ENCODE data around the gene ADGRL2.
A peak's percentile ranks its signal among the peaks of the same experiment; 100 is the strongest.

Gene ADGRL2

DNA sequence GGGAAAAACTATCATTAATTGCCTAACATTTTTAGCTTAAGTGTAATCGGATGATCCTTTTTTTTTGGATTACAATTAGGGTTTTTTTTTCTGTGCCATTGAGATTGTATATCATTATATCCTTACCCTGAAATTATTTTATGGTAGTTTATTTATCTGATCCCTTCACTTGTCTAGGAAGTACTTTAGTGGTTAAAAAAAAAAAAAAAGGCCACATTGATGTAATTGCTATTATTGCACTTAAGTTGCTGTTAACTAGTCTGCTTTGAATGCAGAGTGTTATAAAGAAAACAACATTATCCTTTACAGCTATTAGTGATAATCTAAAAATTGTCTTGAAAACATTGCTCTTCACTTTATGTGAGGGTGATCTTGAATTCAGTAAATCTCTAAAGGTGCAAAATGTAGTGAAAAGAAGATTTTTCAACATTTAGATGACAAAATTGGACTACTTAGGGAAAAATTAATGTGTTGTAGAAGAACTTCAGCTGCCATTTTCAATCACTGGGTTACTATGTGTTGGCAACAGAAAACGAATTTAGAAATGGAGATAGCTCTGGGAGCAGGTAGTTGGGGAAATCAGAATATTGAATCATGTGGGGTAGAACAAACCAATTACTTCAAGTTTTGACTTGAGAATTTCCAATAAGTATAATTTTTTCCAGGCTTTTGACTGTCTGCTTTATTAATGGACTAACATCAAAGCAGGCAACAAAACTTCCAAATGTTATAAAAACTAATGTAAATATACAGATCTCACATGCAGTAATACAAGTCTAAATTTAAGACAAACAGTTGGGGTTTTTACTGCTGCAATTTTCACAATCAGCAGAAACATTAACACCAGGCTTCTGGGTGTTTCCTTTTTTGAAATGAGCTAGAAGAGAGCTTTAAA lies 5.0 kb downstream of the ADGRL2 start:
- no peak overlapping the region for H3K4me3 ChIP-seq (ENCODE audit: low read depth, low read length)
- TF ChIP-seq, protein P1, sequence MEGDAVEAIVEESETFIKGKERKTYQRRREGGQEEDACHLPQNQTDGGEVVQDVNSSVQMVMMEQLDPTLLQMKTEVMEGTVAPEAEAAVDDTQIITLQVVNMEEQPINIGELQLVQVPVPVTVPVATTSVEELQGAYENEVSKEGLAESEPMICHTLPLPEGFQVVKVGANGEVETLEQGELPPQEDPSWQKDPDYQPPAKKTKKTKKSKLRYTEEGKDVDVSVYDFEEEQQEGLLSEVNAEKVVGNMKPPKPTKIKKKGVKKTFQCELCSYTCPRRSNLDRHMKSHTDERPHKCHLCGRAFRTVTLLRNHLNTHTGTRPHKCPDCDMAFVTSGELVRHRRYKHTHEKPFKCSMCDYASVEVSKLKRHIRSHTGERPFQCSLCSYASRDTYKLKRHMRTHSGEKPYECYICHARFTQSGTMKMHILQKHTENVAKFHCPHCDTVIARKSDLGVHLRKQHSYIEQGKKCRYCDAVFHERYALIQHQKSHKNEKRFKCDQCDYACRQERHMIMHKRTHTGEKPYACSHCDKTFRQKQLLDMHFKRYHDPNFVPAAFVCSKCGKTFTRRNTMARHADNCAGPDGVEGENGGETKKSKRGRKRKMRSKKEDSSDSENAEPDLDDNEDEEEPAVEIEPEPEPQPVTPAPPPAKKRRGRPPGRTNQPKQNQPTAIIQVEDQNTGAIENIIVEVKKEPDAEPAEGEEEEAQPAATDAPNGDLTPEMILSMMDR (IDR thresholded peaks at IDR 0.05; ENCODE audit: low read depth, low read length, missing control alignments) = no peak
- no peak for DNase-seq (ENCODE audit: low read depth)
- in situ Hi-C loops (cut with HindIII; ENCODE audit: low sequenced_read_pairs) = no loop called here

DNA sequence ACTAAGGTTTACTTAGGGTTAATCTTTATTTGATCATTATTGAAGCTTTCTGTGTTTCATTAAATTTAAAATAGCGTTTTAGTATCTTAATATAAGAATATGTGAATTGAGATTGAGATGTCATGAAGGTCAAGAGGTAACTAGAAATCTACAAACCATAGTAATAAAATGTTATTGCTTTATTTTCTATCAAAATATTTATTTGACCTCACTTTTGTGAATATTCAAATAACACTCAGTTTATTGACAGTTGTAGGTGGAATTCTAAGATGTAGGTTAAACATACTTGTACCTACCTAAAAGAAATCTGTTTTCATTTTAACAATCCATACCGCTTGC lies 5.7 kb downstream of the ADGRL2 start:
- no peak for DNase-seq (ENCODE audit: low read depth)
- in situ Hi-C loops (cut with HindIII; ENCODE audit: low sequenced_read_pairs) = no loop called here
- H3K4me3 ChIP-seq (ENCODE audit: low read depth, low read length) = no peak overlapping the region
- TF ChIP-seq, protein P1 (IDR thresholded peaks at IDR 0.05; ENCODE audit: low read depth, low read length, missing control alignments) = no peak

DNA sequence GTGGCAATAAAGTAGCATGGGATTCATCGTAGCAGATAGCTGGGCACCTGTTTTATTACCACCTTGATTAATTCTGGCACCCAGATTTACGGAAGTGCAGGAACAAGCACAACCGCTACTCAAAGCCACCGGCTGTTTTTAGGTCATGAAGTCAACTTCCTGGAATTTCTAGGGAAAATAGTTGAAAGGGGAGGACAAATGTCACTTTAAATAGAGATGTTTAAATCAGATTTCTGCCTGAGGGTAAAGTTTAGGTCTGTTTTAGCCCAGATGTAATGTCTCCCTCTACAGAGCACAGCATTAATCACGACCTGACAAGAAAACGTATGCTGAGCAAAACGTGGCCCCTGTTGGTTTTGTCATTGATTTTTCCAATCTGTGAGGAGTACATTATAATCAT lies 8.0 kb downstream of the ADGRL2 start:
- in situ Hi-C loops (cut with HindIII; ENCODE audit: low sequenced_read_pairs) = no loop called here
- TF ChIP-seq, protein P1 (IDR thresholded peaks at IDR 0.05; ENCODE audit: low read depth, low read length, missing control alignments) = no peak
- H3K4me3 ChIP-seq (ENCODE audit: low read depth, low read length) = no peak overlapping the region
- DNase-seq (ENCODE audit: low read depth) = no peak

DNA sequence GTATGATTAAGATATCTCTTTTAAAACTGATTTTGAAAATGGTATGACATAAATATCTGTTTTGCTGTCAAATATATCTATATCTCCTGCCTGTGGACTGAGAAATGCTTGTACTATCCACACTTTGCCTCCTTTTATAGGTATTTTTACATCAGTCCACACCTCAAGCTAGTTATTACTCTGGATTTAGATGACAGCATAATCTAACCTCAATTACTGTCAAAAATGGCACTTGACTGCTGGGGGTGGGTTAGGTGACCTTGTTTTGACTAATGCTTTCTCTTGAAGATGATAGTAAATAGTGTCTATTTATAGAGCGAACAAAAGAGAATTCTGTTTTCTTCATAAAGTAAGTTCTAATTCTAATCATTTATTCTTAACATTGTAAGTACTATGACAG lies 9.1 kb downstream of the ADGRL2 start:
- TF ChIP-seq, protein P1 (IDR thresholded peaks at IDR 0.05; ENCODE audit: low read depth, low read length, missing control alignments) = no peak
- DNase-seq (ENCODE audit: low read depth) = no peak
- in situ Hi-C loops (cut with HindIII; ENCODE audit: low sequenced_read_pairs) = no loop called here
- H3K4me3 ChIP-seq (ENCODE audit: low read depth, low read length) = no peak overlapping the region

DNA sequence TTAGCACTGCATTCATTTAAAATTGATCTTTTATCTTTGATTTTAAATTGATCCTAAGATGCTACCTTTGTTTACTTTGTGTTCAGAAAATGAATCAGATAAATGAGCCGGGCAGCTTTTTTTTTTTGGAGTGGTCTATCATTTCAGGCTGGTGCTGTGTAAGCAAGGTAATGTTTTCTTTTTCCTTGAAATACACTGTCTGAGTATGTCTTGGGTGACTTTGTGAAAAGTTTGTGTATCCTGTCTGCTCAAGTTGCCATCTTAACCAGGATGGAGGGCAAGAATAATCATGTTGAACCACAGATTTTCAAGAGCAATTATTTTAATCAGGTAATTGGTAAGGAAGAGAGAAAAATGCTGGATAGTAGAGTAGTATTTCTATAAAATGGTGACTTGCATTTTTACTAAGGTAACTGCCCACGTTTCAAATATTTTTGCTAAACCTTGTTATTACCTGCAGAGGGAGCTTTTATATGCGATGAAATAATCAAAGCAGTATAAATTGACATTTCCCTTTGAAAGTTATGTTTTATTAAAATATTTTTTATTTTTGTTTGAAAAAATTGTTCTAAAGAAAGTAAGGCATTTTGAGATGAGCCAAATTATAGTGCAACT lies 11.1 kb downstream of the ADGRL2 start:
- TF ChIP-seq, protein P1 (IDR thresholded peaks at IDR 0.05; ENCODE audit: low read depth, low read length, missing control alignments) = peak; percentile 6
- H3K4me3 ChIP-seq (ENCODE audit: low read depth, low read length) = no peak overlapping the region

DNA sequence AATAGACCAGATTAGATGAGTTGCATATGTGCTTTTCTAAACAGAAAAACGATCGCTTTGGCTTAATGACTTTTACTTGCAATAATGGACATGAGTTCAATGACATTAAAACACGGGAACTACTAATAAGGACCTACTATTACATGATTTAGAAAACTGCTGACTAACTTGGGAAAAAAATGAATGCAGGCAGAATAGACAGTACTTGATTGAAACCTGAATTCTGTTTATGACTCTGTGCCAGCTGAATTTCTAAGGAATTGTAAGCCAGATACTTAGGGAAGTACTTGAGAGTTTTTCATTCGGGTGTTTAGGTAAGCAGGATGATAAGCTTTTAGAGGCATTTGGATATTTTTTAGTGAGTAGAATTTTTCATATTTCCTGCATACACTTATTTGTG lies 12.0 kb downstream of the ADGRL2 start:
- TF ChIP-seq, protein P1 (IDR thresholded peaks at IDR 0.05; ENCODE audit: low read depth, low read length, missing control alignments) = no peak
- H3K4me3 ChIP-seq (ENCODE audit: low read depth, low read length) = no peak overlapping the region
- in situ Hi-C loops (cut with HindIII; ENCODE audit: low sequenced_read_pairs) = no loop called here
- DNase-seq (ENCODE audit: low read depth) = no peak

More for the DNA sequence above, 11.1 kb downstream of the ADGRL2 start:
- DNase-seq (ENCODE audit: low read depth) = no peak
- in situ Hi-C loops (cut with HindIII; ENCODE audit: low sequenced_read_pairs) = no loop called here

Measured in astrocyte of the cerebellum (primary cell).